HepG2 (cell line): ENCODE data around the gene TXNRD3. TPM values are rescaled to one million over a fixed set of nuclear protein-coding genes. Genes with fewer than 3 reads are reported as not detected.

Experiments
- CREB3 ChIP-seq: sonication (generic); formaldehyde crosslinking; IDR thresholded peaks from 2 replicates; pipeline ENCODE4 v1.5.0; 2020; ENCODE audit warnings: missing genetic modification reagents
- EHMT2 ChIP-seq: fragments of 200-600 bp; sonication (generic); IDR thresholded peaks from 2 replicates; pipeline ENCODE4 v1.7.0; 2017; ENCODE audit warnings: antibody characterized with exemption, low read depth, low read length, borderline replicate concordance
- HES4 ChIP-seq: sonication (generic); formaldehyde crosslinking; IDR thresholded peaks from 2 replicates; pipeline ENCODE4 v1.9.0; 2021; ENCODE audit warnings: mild to moderate bottlenecking, missing genetic modification reagents, borderline replicate concordance
- HIVEP1 ChIP-seq: sonication (generic); formaldehyde crosslinking; IDR thresholded peaks from 2 replicates; pipeline ENCODE4 v1.4.0; 2020; ENCODE audit warnings: mild to moderate bottlenecking, missing genetic modification reagents
- HMG20A ChIP-seq: IDR thresholded peaks from 2 replicates; pipeline ENCODE4 v1.6.1; 2016; ENCODE audit warnings: borderline replicate concordance
- HMG20B ChIP-seq: conservative IDR thresholded peaks from 2 replicates; pipeline ENCODE4 v1.6.1; 2016; ENCODE audit warnings: missing genetic modification reagents, missing compliant biosample characterization
- HNRNPK ChIP-seq: fragments of 200-400 bp; formaldehyde crosslinking; IDR thresholded peaks from 2 replicates; pipeline ENCODE4 v1.6.1; 2018; ENCODE audit warnings: low read length, low read depth, moderate library complexity, mild to moderate bottlenecking; ENCODE audit not compliant: poor library complexity, severe bottlenecking
- KDM1A ChIP-seq: IDR thresholded peaks from 2 replicates; pipeline ENCODE4 v1.6.1; 2016; ENCODE audit warnings: missing compliant biosample characterization
- NFYB ChIP-seq: sonication (generic); formaldehyde crosslinking; IDR thresholded peaks from 2 replicates; pipeline ENCODE4 v1.4.0; 2020; ENCODE audit warnings: missing genetic modification reagents
- NR1H2 ChIP-seq: sonication (generic); formaldehyde crosslinking; IDR thresholded peaks from 2 replicates; pipeline ENCODE4 v1.8.1; 2022; ENCODE audit warnings: low read depth, missing genetic modification reagents, borderline replicate concordance
- POLR2AphosphoS2 ChIP-seq: IDR thresholded peaks from 2 replicates; pipeline ENCODE4 v1.6.1; 2011; ENCODE audit warnings: low read depth, low read length, improper control_type of control experiment
- SAFB2 ChIP-seq: sonication (generic); formaldehyde crosslinking; IDR thresholded peaks from 2 replicates; pipeline ENCODE4 v1.5.1; 2020; ENCODE audit warnings: missing genetic modification reagents, low read depth, mild to moderate bottlenecking, borderline replicate concordance
- SIN3B ChIP-seq: fragments of 150-350 bp; IDR thresholded peaks from 2 replicates; pipeline ENCODE4 v1.6.1; 2014; ENCODE audit warnings: low read length
- SKIL ChIP-seq: sonication (generic); formaldehyde crosslinking; IDR thresholded peaks from 2 replicates; pipeline ENCODE4 v1.8.0; 2022; ENCODE audit warnings: missing genetic modification reagents, mild to moderate bottlenecking, moderate library complexity, borderline replicate concordance
- SRF ChIP-seq: IDR thresholded peaks from 2 replicates; pipeline ENCODE4 v1.6.1; 2011; ENCODE audit warnings: mild to moderate bottlenecking, low read depth, low read length, moderate library complexity
- TMF1 ChIP-seq: sonication (generic); formaldehyde crosslinking; IDR thresholded peaks from 2 replicates; pipeline ENCODE4 v1.8.1; 2022; ENCODE audit warnings: low read depth, missing genetic modification reagents
- TOPORS ChIP-seq: sonication (generic); formaldehyde crosslinking; IDR thresholded peaks from 2 replicates; pipeline ENCODE4 v1.8.0; 2023; ENCODE audit warnings: mild to moderate bottlenecking, missing genetic modification reagents
- ZKSCAN1 ChIP-seq: fragments of 150-350 bp; IDR thresholded peaks from 2 replicates; pipeline ENCODE4 v1.6.1; 2014; ENCODE audit warnings: low read length
- ZNF343 ChIP-seq: sonication (generic); formaldehyde crosslinking; IDR thresholded peaks from 2 replicates; pipeline ENCODE4 v1.4.0; 2020; ENCODE audit warnings: mild to moderate bottlenecking, missing genetic modification reagents
- ZNF431 ChIP-seq: sonication (generic); formaldehyde crosslinking; IDR thresholded peaks from 2 replicates; pipeline ENCODE4 v1.9.0; 2022; ENCODE audit warnings: missing genetic modification reagents, low read depth, mild to moderate bottlenecking, borderline replicate concordance
- ZNF468 ChIP-seq: sonication (generic); formaldehyde crosslinking; IDR thresholded peaks from 2 replicates; pipeline ENCODE4 v1.8.0; 2022; ENCODE audit warnings: mild to moderate bottlenecking, moderate library complexity, missing genetic modification reagents
- ZNF501 ChIP-seq: sonication (generic); formaldehyde crosslinking; IDR thresholded peaks from 2 replicates; pipeline ENCODE4 v1.5.1; 2020; ENCODE audit warnings: mild to moderate bottlenecking, moderate library complexity, missing genetic modification reagents
- ZNF547 ChIP-seq: sonication (generic); formaldehyde crosslinking; IDR thresholded peaks from 2 replicates; pipeline ENCODE4 v1.5.1; 2020; ENCODE audit warnings: mild to moderate bottlenecking, missing genetic modification reagents
- ZNF768 ChIP-seq: sonication (generic); formaldehyde crosslinking; IDR thresholded peaks from 2 replicates; pipeline ENCODE4 v1.4.0; 2020; ENCODE audit warnings: missing genetic modification reagents
- ZNF839 ChIP-seq: sonication (generic); formaldehyde crosslinking; IDR thresholded peaks from 2 replicates; pipeline ENCODE4 v1.4.0; 2020; ENCODE audit warnings: missing genetic modification reagents, mild to moderate bottlenecking, borderline replicate concordance
- polyA plus RNA-seq, 8 experiments: library from polyadenylated mRNA; depleted of rRNA in 3 of 8; stranded (reverse) in 7 of 8; unstranded in 1 of 8; fragments of >200 nt; fragmentation: Illumina TruSeq in 4 of 8; extraction: Trizol in 4 of 8; gene quantifications; 2 replicates each; pipeline versions ENCODE4 v1.2.1 to v1.2.3, GENCODE V29; 2011 to 2016; ENCODE audit warnings: low read depth in 4 of 8, missing spikeins in 1 of 8, mixed read lengths in 1 of 8; ENCODE audit not compliant: insufficient read depth in 1 of 8
- total RNA-seq, 5 experiments: library from RNA; depleted of rRNA; stranded (reverse); fragments of >200 nt; fragmentation: Illumina TruSeq; extraction: Trizol; gene quantifications; 2 replicates each; pipeline ENCODE4 v1.2.3, GENCODE V29; 2016; ENCODE audit warnings: low read depth in 1 of 5

The TXNRD3 gene
- total and polyA plus RNA-seq, 2 of the 13 experiments (the other 11 are each of a cell fraction or from before 2014, with no cell fraction given) = 4.8 to 20.7 TPM

- TF ChIP-seq ZNF547 (peak; percentile 86; the same call in 1 of the 2 replicates), ZNF839 (CRISPR knock-in tag) (0 out of 2 replicates have a peak, but pooled peaks have one; percentile 64), HMG20A (CRISPR knock-in tag) (peak; percentile 32; the same call in 1 of the 2 replicates), NR1H2 (CRISPR knock-in tag) (no peak; the same call in 1 of the 2 replicates), SAFB2 (no peak; the same call in 1 of the 2 replicates), KDM1A (CRISPR knock-in tag) (no peak), CREB3 (CRISPR knock-in tag) (no peak), SRF (no peak), NFYB (peak; percentile 100), HMG20B (CRISPR knock-in tag) (no peak), SIN3B (no peak), EHMT2 (no peak), TOPORS (CRISPR knock-in tag) (no peak), ZKSCAN1 (no peak), ZNF501 (peak; percentile 72; the same call in 1 of the 2 replicates), ZNF431 (no peak), TMF1 (no peak), HNRNPK (no peak), SKIL (CRISPR knock-in tag) (no peak), ZNF768 (CRISPR knock-in tag) (0 out of 2 replicates have a peak, but pooled peaks have one; percentile 45), HIVEP1 (CRISPR knock-in tag) (peak; percentile 18; the same call in 1 of the 2 replicates), ZNF468 (CRISPR knock-in tag) (no peak), HES4 (CRISPR knock-in tag) (no peak), POLR2AphosphoS2 (no peak), ZNF343 (no peak)
Measured at GRCh38 chr3:126703512-126704493, 48.9 kb upstream of the TXNRD3 start, which contains the start of gene CHCHD6 (continued).
